Medulla oblongata (tissue), 1 donor: ENCODE results near the gene MED12L.

Experiments used
- DNase-seq: peaks from one replicate; pipeline ENCODE4 v3.0.0-alpha.2; 2015; ENCODE audit errors: extremely low spot score

Gene MED12L

GRCh38 chr3:151460228-151460627 is 374.8 kb downstream of the MED12L start:
- DNase-seq = no peak

GRCh38 chr3:151460774-151461450 is 375.4 kb downstream of the MED12L start, which contains the start of gene IGSF10:
IGSF10 (minus strand) TSS chr3:151461061; CDS start chr3:151458709, 2,352 bp downstream.
- no peak for DNase-seq

GRCh38 chr3:151462278-151462780 is 376.9 kb downstream of the MED12L start:
- no peak for DNase-seq

- no peak for DNase-seq
These were observed 377.5 kb downstream of the MED12L start for GRCh38 chr3:151462991-151463390.

GRCh38 chr3:151467069-151467468 is 381.6 kb downstream of the MED12L start:
- no peak for DNase-seq

- peak; percentile 66 for DNase-seq
These were observed 382.9 kb downstream of the MED12L start for GRCh38 chr3:151468284-151468917.

GRCh38 chr3:151476344-151477018 is 391.0 kb downstream of the MED12L start:
- no peak for DNase-seq

- DNase-seq = no peak
These were observed 392.3 kb downstream of the MED12L start for GRCh38 chr3:151477591-151478334.

- DNase-seq = no peak
These were observed 392.9 kb downstream of the MED12L start for GRCh38 chr3:151478335-151478697.

GRCh38 chr3:151479452-151479851 is 394.0 kb downstream of the MED12L start:
- DNase-seq = no peak

GRCh38 chr3:151480492-151480891 is 395.0 kb downstream of the MED12L start:
- no peak for DNase-seq

- DNase-seq = no peak
These were observed 398.0 kb downstream of the MED12L start for GRCh38 chr3:151483488-151483887.

- no peak for DNase-seq
These were observed 398.6 kb downstream of the MED12L start for GRCh38 chr3:151483961-151484520.
